ENCODE measurements around the gene SLC16A9. TPM values are rescaled to one million over a fixed set of nuclear protein-coding genes. Genes with fewer than 3 reads are reported as not detected.

SLC16A9 gene
- total RNA-seq, 1 donor from 2014 or later = 0.83 TPM

Other genes starting within 250 kb of the SLC16A9 start
- gene MRLN, start 43.6 kb upstream of the SLC16A9 start, total RNA-seq = not detected
- gene CCDC6, start 196.7 kb upstream of the SLC16A9 start, total RNA-seq = 50.6 TPM